Measurements from ENCODE around the gene SLIRP. TPM values are rescaled to one million over a fixed set of nuclear protein-coding genes. Genes with fewer than 3 reads are reported as not detected.
"Not testable (repeated sequence)": the region's sequence is repeated elsewhere in the genome, so short reads cannot be mapped to it uniquely, and the experiment has no call there.

Gene SLIRP
- 137 and 166 TPM in 2 replicates for total RNA-seq (2022)
- percentile 66 among the genes with signal in this experiment for Bru-seq, nascent RNA
- BruChase-seq, experiment 1, labeled RNA remaining after a 6-hour chase, result percentile 49 among the genes with signal in this experiment
- BruChase-seq, experiment 2, labeled RNA remaining after a 2-hour chase, result percentile 45 among the genes with signal in this experiment
- long read RNA-seq, transcript SLIRP-202 (4 exons, 285 nt), result minor isoform, 16 of 1,082 reads
- long read RNA-seq, transcript SLIRP-212 (4 exons, 420 nt), result minor isoform, 7 of 1,082 reads
- long read RNA-seq, transcript SLIRP-201 (4 exons, 394 nt), result minor isoform, 19 of 1,082 reads
- long read RNA-seq, transcript SLIRP-209 (4 exons, 408 nt), result major isoform, 1,006 of 1,082 reads
- long read RNA-seq, partial matches to known transcripts, result 2 of 1,082 reads
- long read RNA-seq, other reads (novel, unspliced or antisense), result 27 of 1,082 reads

- Mint-ChIP-seq H3K27ac (ENCODE audit: unreplicated experiment) (peak within 1 kb of the TSS; percentile 85), H3K4me1 (ENCODE audit: low read depth, unreplicated experiment) (peaks cover 19% of the 10 kb centered on the region), H3K9me3 (ENCODE audit: low read depth, unreplicated experiment) (no peaks in the 10 kb centered on the region), H3K36me3 (ENCODE audit: insufficient read depth, unreplicated experiment) (peaks cover 33% of the 10 kb centered on the region), H3K4me3 (ENCODE audit: low read depth, unreplicated experiment) (peak within 1 kb of the TSS; percentile 91), H3K27me3 (ENCODE audit: unreplicated experiment) (no peaks in the 10 kb centered on the region)
- no TSS peak for BruUV-seq (replicated peaks)
- intact Hi-C loops (cut with micrococcal nuclease; ENCODE audit: unreplicated experiment), result loop anchor here (2.0 to 5.0 kb wide), 3 partner anchors 51 to 249 kb away; partner anchors contain the start of gene AHSA1
- no peak for TF ChIP-seq CTCF (IDR thresholded peaks at IDR 0.05; ENCODE audit: unreplicated experiment)
- CTCF ChIA-PET, result no interaction called here
- DNase-seq, result peak; percentile 85
Observed at GRCh38 chr14:77707724-77708408, at the start of gene SLIRP, which contains the start of gene ALKBH1. Gene SLIRP (plus strand): TSS chr14:77708103. CDS start chr14:77708112, 9 bp downstream. Gene ALKBH1 (minus strand): TSS chr14:77708023. CDS start chr14:77708004, 19 bp downstream.

GRCh38 chr14:77659831-77660230, 48.1 kb upstream of the SLIRP start:
- intact Hi-C loops (cut with micrococcal nuclease; ENCODE audit: unreplicated experiment), result loop anchor here (5.0 kb wide), 1 partner anchor 47 kb away; the partner anchor contains the start of genes ALKBH1 and SLIRP
- Mint-ChIP-seq H3K27ac (ENCODE audit: unreplicated experiment) (no peak overlapping the region), H3K9me3 (ENCODE audit: low read depth, unreplicated experiment) (no peaks in the 10 kb centered on the region), H3K4me1 (ENCODE audit: low read depth, unreplicated experiment) (no peaks in the 10 kb centered on the region), H3K27me3 (ENCODE audit: unreplicated experiment) (no peaks in the 10 kb centered on the region), H3K4me3 (ENCODE audit: low read depth, unreplicated experiment) (no peak overlapping the region), H3K36me3 (ENCODE audit: insufficient read depth, unreplicated experiment) (peaks cover 5% of the 10 kb centered on the region)
- CTCF ChIA-PET, result interaction anchor here (0.6 kb wide), 1 partner anchor 748 kb away, joined by 4 read pairs; no protein-coding TSS in a partner anchor
- no peak for TF ChIP-seq CTCF (IDR thresholded peaks at IDR 0.05; ENCODE audit: unreplicated experiment)
- no peak for DNase-seq
- BruUV-seq (replicated peaks), result no TSS peak

- Mint-ChIP-seq H3K4me1 (ENCODE audit: low read depth, unreplicated experiment) (no peaks in the 10 kb centered on the region), H3K36me3 (ENCODE audit: insufficient read depth, unreplicated experiment) (no peaks in the 10 kb centered on the region), H3K27ac (ENCODE audit: unreplicated experiment) (no peak overlapping the region), H3K27me3 (ENCODE audit: unreplicated experiment) (no peaks in the 10 kb centered on the region), H3K9me3 (ENCODE audit: low read depth, unreplicated experiment) (no peaks in the 10 kb centered on the region), H3K4me3 (ENCODE audit: low read depth, unreplicated experiment) (no peak overlapping the region)
- no peak for TF ChIP-seq CTCF (IDR thresholded peaks at IDR 0.05; ENCODE audit: unreplicated experiment)
- DNase-seq, result no peak
- BruUV-seq (replicated peaks), result no TSS peak
- CTCF ChIA-PET, result interaction anchor here (0.7 kb wide), 1 partner anchor 743 kb away, joined by 3 read pairs; no protein-coding TSS in a partner anchor
- intact Hi-C loops (cut with micrococcal nuclease; ENCODE audit: unreplicated experiment), result no loop called here
Observed at GRCh38 chr14:77660754-77661153, 47.1 kb upstream of the SLIRP start.

- H3K4me1 Mint-ChIP-seq (ENCODE audit: low read depth, unreplicated experiment); intact Hi-C loops (cut with micrococcal nuclease; ENCODE audit: unreplicated experiment); DNase-seq; BruUV-seq (replicated peaks); H3K9me3 Mint-ChIP-seq (ENCODE audit: low read depth, unreplicated experiment); H3K4me3 Mint-ChIP-seq (ENCODE audit: low read depth, unreplicated experiment); H3K36me3 Mint-ChIP-seq (ENCODE audit: insufficient read depth, unreplicated experiment); H3K27ac Mint-ChIP-seq (ENCODE audit: unreplicated experiment); H3K27me3 Mint-ChIP-seq (ENCODE audit: unreplicated experiment); CTCF ChIA-PET: not testable (repeated sequence)
Observed at GRCh38 chr14:77661562-77661961, 46.3 kb upstream of the SLIRP start.

Measured in Calu3 (cell line).